ENCODE data around the gene FADS1.

DNA sequence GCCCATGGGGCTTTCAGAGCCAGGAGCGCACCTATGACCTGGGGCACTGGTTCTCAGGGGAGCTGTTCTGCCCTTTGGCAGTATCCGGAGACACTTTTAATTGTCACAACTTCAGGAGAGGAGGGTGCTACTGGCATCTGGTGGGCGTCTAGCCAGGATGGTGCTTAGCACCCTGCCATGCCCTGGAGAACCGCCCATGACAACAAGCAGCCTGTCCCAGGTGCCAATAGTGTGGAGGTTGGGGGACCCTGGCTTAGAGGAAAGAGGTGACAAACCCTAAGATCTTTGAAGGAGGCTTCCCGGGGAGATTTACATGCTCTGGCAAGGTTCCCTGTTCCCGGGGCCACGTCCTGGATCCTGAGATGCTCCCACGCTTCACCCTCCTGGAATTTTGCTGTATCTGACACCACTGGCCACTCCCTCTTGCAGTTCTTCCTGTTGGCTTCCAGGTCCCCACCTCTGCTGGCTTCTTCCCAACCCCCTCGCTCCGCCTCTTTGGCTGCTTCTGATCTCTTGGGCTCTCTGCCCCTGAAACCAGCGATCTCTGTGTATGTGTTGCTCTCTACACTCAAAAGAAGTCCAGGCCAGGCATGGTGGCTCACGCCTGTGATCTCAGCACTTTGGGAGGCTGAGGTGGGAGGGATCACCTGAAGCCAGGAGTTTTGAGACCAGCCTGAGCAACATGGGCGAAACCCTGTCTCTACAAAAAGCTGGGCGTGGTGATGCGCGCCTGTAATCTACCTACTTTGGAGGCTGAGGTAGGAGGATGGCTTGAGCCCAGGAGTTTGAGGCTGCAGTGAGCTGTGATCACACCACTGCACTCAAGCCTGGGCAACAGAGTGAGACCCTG lies 43.5 kb upstream of the FADS1 start:
- TF ChIP-seq, protein P1, sequence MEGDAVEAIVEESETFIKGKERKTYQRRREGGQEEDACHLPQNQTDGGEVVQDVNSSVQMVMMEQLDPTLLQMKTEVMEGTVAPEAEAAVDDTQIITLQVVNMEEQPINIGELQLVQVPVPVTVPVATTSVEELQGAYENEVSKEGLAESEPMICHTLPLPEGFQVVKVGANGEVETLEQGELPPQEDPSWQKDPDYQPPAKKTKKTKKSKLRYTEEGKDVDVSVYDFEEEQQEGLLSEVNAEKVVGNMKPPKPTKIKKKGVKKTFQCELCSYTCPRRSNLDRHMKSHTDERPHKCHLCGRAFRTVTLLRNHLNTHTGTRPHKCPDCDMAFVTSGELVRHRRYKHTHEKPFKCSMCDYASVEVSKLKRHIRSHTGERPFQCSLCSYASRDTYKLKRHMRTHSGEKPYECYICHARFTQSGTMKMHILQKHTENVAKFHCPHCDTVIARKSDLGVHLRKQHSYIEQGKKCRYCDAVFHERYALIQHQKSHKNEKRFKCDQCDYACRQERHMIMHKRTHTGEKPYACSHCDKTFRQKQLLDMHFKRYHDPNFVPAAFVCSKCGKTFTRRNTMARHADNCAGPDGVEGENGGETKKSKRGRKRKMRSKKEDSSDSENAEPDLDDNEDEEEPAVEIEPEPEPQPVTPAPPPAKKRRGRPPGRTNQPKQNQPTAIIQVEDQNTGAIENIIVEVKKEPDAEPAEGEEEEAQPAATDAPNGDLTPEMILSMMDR (optimal IDR thresholded peaks at IDR 0.05 in 1 of 3, IDR thresholded peaks at IDR 0.05 in 1 of 3, conservative IDR thresholded peaks at IDR 0.05 in 1 of 3; ENCODE audit: extremely low read depth in 1 of 3, insufficient read depth in 2 of 3, low read length in 3 of 3), result no peak
- no peak for TF ChIP-seq EZH2 (IDR thresholded peaks at IDR 0.05; ENCODE audit: low read length)

Data from keratinocyte (primary cell).